Mucosa of descending colon (tissue), 3 donors: ENCODE results near the gene UPF3A. TPM values are rescaled to one million over a fixed set of nuclear protein-coding genes. Genes with fewer than 3 reads are reported as not detected.
A peak's percentile ranks its signal among the peaks of the same experiment; 100 is the strongest.

Experiments used
- ATAC-seq: fragments of 200-7000 bp; cut with Tn5 transposase; one replicate; pipeline ENCODE4 v1.9.1; 2020; ENCODE audit warnings: mild to moderate bottlenecking, moderate library complexity
- DNase-seq, 3 donors: peaks; one replicate each; pipeline ENCODE4 v3.0.0-alpha.2; 2020
- H3K36me3 ChIP-seq: fragments of 200-600 bp; one replicate; pipeline ENCODE4 v1.8.0; 2021; ENCODE audit warnings: low read depth, mild to moderate bottlenecking
- H3K4me1 ChIP-seq: fragments of 200-600 bp; one replicate; pipeline ENCODE4 v1.8.0; 2021; ENCODE audit warnings: low read depth, mild to moderate bottlenecking
- H3K4me3 ChIP-seq: fragments of 200-600 bp; one replicate; pipeline ENCODE4 v1.8.0; 2021; ENCODE audit warnings: mild to moderate bottlenecking
- H3K9me3 ChIP-seq: fragments of 200-600 bp; one replicate; pipeline ENCODE4 v1.8.0; 2021; ENCODE audit warnings: mild to moderate bottlenecking
- CTCF ChIP-seq: fragments of 200-600 bp; IDR thresholded peaks from one replicate; pipeline ENCODE4 v1.8.0; 2022; ENCODE audit warnings: antibody characterized with exemption, mild to moderate bottlenecking
- intact Hi-C, 2 donors: fragments of 100-400 bp; cut with DNase I in 1 of 2; cut with micrococcal nuclease in 1 of 2; formaldehyde crosslinking; loops; one replicate each; pipeline versions ENCODE4 v1.11.0 to v1.11.1; 2022; cut with DNase I, micrococcal nuclease
- total RNA-seq, 3 donors: library from RNA; stranded (reverse); fragmentation: NEBNext Ultra II Directional in 2 of 3; extraction: Animal tissue kit (Norgen Biotek cat#: 25700) in 2 of 3; gene quantifications; one replicate each; pipeline versions ENCODE4 v1.2.1 to v1.2.4, GENCODE V29; 2021 to 2023
- donor health status: DM: no; HTN: no; CAD: no; lungs with moderate emphysema.
- donor health status: DM: no; HTN: no; CAD: no.
- donor health status: DM: no; HTN: yes; CAD: no.

UPF3A gene
- total RNA-seq, 3 donors from 2014 or later, result 35.6 to 41.6 (median 41.0) TPM

- Histone ChIP-seq H3K4me3 (no peak overlapping the region), H3K36me3 (peaks cover 7% of the 10 kb centered on the region), H3K9me3 (no peaks in the 10 kb centered on the region), H3K4me1 (peaks cover 5% of the 10 kb centered on the region)
- intact Hi-C loops, result no loop called here
- DNase-seq, result no peak
- no peak for ATAC-seq
- TF ChIP-seq CTCF, result no peak
Measured at GRCh38 chr13:114321256-114321655, 39.9 kb downstream of the UPF3A start.

GRCh38 chr13:114323349-114323748 is 41.9 kb downstream of the UPF3A start:
- no peak for DNase-seq
- no peak for ATAC-seq

GRCh38 chr13:114324334-114324733 is 42.9 kb downstream of the UPF3A start:
- Histone ChIP-seq H3K36me3 (peaks cover 7% of the 10 kb centered on the region), H3K4me3 (no peak overlapping the region), H3K4me1 (peaks cover 5% of the 10 kb centered on the region), H3K9me3 (no peaks in the 10 kb centered on the region)
- ATAC-seq (no peak), DNase-seq (no peak)
- no peak for TF ChIP-seq CTCF
- intact Hi-C loops, result no loop called here

More at GRCh38 chr13:114323349-114323748, 41.9 kb downstream of the UPF3A start:
- Histone ChIP-seq H3K9me3 (no peaks in the 10 kb centered on the region), H3K4me1 (peaks cover 3% of the 10 kb centered on the region), H3K36me3 (peaks cover 7% of the 10 kb centered on the region), H3K4me3 (no peak overlapping the region)
- intact Hi-C loops, result no loop called here
- no peak for TF ChIP-seq CTCF

GRCh38 chr13:114325729-114326128 is 44.3 kb downstream of the UPF3A start:
- H3K4me3 ChIP-seq, result no peak overlapping the region
- ATAC-seq (no peak), DNase-seq (no peak)
- no peak for TF ChIP-seq CTCF
- peaks cover 7% of the 10 kb centered on the region for H3K36me3 ChIP-seq
- no peaks in the 10 kb centered on the region for H3K9me3 ChIP-seq
- intact Hi-C loops, result no loop called here
- H3K4me1 ChIP-seq, result peaks cover 5% of the 10 kb centered on the region

GRCh38 chr13:114328034-114328433 is 46.6 kb downstream of the UPF3A start:
- no peak for TF ChIP-seq CTCF
- Histone ChIP-seq H3K4me1 (peaks cover 5% of the 10 kb centered on the region), H3K4me3 (no peak overlapping the region), H3K36me3 (peaks cover 7% of the 10 kb centered on the region), H3K9me3 (no peaks in the 10 kb centered on the region)
- intact Hi-C loops, result no loop called here
- DNase-seq (no peak), ATAC-seq (peak; percentile 44)

- no peak for TF ChIP-seq CTCF
- Histone ChIP-seq H3K36me3 (peaks cover 7% of the 10 kb centered on the region), H3K4me1 (peaks cover 5% of the 10 kb centered on the region), H3K9me3 (no peaks in the 10 kb centered on the region), H3K4me3 (no peak overlapping the region)
- peak in 1 of 3 donors; percentile 25 for DNase-seq
- ATAC-seq, result peak; percentile 73
- intact Hi-C loops, result no loop called here
Measured at GRCh38 chr13:114328595-114328994, 47.2 kb downstream of the UPF3A start.
